LHCN-M2 (cell line): ENCODE measurements around the gene COL6A1. TPM values are rescaled to one million over a fixed set of nuclear protein-coding genes. Genes with fewer than 3 reads are reported as not detected.
"Not testable (repeated sequence)": the region's sequence is repeated elsewhere in the genome, so short reads cannot be mapped to it uniquely, and the experiment has no call there.

ENCODE experiments used
- DNase-seq: peaks from one replicate; pipeline ENCODE4 v3.0.0-alpha.2; 2012; ENCODE audit warnings: low read depth
- total RNA-seq: library from RNA; depleted of rRNA; stranded (reverse); fragments of >200 nt; gene quantifications from 2 replicates; pipeline ENCODE4 v1.2.3, GENCODE V29; 2014

The COL6A1 gene
- total RNA-seq, 1 experiment from 2014 or later = 252 TPM

GRCh38 chr21:45945066-45945867 lies 36.3 kb upstream of the COL6A1 start:
- DNase-seq = no peak

- DNase-seq = no peak
Measured at GRCh38 chr21:45945868-45946210, 35.7 kb upstream of the COL6A1 start.

DNA sequence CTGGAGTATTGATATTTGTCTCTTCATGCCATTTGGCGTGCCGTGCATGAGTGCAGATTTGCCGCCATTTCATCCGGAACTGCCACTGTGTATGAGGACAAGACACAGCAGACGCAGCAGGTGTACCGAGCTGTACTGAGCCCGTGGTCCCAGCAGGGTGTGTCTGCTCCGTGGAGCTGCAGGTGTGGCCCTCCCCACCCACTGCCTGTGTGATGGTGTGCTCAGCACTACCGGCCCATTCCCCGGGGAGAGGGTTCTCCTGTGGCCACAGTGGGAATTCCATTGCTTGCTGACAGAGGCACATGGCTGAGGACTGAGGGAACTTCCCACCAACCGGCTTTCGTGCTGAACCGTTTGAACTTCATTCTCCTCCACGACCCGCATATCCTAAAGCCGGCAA lies 34.3 kb upstream of the COL6A1 start:
- no peak for DNase-seq

DNA sequence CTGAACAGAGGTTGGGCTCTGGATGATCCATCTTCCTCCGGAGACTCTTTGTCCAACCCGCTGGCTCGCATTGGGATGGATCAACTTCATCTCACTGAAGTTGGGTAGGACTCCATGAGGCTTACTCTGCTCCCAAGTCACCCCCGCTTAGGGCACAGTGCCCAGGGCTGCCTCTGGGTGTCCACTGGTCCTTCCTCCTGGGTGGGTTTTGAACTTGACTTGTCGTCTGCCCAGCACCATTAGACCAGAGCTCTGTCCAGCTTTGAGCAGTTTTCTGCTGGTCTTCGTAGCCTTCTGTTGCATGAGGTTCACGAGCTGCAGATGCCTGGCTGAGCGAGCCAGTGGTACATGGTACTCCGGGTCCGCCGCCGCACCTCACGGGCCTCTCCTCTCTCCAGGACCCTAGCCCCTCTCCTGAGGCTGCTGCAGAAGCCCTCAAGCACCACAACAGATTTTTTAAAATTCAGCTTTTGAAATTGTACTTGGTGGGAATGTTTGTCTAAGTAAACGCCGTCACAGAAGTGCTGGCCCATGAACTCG lies 33.8 kb upstream of the COL6A1 start:
- DNase-seq = no peak

DNA sequence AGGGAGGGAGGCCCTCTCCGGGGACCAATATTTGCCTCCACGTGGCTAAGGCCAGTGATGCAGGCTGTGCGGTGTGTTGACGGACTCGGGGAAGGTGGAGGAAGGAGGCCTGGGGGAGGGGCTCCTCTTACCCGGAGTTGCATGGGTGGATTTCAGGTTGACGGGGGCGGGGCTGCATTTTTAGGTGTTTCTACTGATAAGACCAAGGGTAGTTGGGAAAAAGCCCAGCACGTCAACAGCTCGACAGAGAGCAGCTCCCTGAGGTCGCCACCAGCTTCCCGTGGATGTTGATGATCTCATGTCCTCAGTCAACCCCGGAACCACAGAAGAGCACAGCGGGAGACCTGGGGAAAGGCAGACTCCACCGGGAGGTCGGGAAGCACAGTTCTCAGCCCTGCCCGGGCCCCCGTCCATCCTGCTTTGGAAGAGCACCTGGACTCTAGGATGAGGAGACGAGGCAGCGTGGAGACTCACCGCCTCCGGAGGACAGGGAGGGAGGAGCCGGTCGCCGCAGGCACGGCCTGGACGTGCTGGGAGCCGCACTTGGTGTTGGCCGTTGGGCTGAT lies 32.9 kb upstream of the COL6A1 start:
- DNase-seq = no peak

GRCh38 chr21:45949928-45950739 lies 31.4 kb upstream of the COL6A1 start:
- DNase-seq = no peak

DNA sequence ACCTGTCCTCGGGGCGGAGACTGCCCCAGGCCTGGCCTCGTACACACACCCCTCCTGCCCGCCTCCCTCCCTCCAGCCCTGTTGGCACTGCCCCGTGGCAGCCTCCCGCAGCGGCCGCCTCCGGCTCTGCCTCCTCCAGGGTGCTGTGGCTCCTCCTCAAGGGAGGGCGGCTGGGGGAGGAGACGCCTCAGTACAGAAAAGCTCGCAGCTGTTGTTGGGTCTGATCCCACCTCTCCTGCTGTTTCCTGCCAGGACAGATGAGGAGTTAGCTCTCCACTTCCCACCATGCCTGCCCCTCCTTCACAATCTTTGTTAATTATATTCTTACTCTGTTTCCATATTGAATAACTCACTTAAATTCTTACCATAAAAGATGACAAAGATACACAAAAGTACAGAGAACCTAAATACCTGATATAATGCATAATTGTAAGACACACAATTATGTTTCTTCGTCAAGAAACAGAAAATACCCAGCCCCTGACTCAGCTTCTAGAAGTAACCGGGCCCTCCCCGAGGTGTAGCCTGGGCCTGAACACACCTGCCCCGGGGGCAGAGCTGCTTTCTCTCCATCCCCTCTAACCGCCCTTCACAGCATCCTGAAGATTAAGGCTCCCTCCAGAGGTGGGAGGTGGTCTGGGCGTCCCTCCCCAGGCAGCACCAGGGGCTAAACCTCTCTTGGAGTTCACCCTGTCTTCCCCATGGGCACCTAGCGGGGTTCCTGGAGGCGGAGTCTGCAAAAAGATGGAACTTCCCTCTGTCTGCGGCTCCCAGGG lies 30.6 kb upstream of the COL6A1 start:
- peak; percentile 94 for DNase-seq

DNA sequence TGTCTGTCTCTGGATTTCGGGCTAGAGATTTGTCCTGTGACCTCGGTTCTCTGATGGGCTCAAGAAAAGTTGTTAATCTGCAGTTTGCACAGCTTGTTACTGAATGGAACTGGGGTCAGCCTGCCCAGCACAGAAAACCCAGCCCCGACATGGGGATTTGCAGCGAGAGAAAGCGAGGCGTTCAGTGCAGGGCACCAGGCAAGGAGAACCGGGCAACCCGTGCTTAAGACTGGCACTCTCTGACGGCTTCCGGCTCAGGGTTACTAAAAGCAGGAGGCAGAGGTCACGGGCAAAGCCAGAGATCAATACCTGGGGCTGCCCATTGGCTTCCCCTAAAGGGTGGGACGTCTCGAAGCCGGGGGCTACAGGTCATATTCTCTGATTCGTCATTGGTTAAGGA lies 29.9 kb upstream of the COL6A1 start:
- no peak for DNase-seq

DNA sequence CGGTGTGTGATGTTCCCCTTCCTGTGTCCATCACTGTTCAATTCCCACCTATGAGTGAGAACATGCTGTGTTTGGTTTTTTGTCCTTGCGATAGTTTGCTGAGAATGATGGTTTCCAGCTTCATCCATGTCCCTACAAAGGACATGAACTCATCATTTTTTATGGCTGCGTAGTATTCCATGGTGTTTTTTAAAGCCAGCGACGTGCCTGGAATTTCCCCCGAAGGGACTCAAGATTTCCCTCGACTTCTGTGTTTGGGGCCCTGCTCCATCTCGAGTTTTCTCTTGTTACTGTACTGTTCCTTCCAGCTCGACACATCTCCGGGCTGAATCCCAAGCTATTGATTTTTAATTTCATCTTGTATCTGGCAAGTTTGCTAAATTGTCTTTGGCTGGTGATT lies 29.0 kb upstream of the COL6A1 start:
- DNase-seq = not testable (repeated sequence)

- DNase-seq = no peak
Measured at GRCh38 chr21:45952974-45953373, 28.6 kb upstream of the COL6A1 start.

GRCh38 chr21:45954261-45954660 lies 27.3 kb upstream of the COL6A1 start:
- peak; percentile 66 for DNase-seq

DNA sequence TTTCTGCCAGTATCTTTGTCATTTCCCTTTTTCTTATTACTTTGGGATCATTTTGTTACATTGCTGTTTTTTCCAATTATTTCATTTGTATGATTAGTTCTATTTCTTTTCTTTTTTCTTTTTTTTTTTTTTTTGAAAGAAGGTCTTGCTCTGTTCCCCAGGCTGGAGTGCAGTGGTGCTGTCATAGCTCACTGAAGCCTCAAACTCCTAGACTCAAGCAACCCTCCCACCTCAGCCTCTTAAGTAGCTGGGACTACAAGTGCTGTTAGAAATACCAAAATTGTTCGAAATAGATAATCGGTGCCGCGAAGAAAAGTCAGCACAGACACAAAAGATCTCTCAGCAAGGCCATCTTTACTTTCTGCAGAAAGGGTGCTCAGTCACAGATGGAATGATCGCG lies 26.6 kb upstream of the COL6A1 start:
- no peak for DNase-seq

DNA sequence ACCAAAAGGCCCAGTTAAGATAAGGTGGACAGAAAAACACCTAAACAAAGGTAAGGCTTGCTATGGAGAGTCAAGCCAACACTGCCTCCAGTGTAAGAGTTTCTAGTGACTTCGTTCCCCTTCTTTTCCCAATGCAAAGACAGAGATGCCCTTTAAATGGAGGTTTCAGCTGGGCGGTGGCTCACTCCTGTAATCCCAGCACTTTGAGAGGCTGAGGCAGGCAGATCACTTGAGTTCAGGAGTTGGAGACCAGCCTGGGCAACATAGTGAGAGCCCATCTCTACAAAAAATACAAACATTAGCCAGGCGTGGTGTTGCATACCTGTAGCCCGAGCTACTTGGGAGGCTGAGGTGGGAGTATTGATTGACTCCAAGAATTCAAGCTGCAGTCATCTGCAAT lies 24.0 kb upstream of the COL6A1 start:
- DNase-seq = no peak

DNA sequence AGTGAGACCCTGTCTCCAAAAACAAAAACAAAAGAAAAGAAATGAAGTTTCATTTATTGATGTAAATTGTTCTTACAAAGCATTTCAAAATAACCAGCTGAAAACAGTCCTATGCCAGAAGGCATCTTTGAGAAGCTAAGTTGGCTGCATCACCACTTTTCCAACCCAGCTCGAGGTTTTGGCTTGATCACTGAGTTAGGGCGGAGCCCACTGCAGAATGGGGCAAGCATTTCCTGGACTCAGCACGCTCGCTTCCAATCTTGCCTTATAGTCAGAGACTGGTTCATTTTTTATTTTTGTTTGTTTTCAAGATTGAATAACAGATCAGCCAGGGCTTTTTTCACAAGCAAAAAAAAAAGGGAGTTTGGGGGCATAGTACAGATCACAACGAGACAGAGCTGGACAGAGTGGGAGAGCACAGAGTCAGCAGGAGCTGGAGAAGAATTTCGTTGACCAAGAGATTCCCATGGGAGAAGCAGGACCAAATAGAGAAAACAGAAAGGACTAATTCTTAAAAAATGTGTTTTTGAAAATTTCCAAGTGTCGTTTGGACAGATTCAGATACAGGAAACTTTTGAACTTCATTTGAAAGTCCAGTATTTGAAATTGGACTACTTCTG lies 23.5 kb upstream of the COL6A1 start:
- DNase-seq = peak; percentile 66

GRCh38 chr21:45959182-45959581 lies 22.4 kb upstream of the COL6A1 start:
- DNase-seq = no peak

DNA sequence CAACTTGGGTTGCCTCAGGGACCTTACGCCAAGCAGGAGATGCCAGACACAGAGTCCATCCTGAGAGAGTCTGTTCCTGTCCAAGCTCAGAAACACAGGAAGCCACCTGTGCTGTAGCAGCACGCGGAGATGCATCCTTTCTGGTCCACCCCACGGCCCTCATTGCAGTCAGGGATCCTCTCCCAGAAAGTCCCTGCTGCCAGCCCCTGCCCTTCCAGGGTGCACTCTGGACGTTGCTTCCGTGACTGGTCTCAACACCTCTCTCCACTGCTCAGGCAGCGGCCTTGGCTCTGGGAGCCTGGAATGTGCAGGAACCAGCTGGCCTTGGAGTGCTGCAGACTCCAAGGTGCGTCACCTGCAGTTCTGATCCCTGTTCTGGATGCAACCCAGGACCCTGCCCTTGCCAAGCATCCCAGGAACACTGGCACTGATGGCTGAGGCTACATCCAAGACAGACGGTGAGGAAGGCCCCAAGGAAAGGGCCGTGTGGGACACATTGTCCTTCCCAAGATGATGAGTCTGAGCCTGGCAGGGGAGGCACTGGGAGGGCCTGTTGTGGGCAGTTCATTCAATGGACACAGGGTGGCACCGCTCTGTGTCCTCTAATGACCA lies 21.7 kb upstream of the COL6A1 start:
- no peak for DNase-seq

GRCh38 chr21:45961408-45961807 lies 20.2 kb upstream of the COL6A1 start:
- not testable (repeated sequence) for DNase-seq

DNA sequence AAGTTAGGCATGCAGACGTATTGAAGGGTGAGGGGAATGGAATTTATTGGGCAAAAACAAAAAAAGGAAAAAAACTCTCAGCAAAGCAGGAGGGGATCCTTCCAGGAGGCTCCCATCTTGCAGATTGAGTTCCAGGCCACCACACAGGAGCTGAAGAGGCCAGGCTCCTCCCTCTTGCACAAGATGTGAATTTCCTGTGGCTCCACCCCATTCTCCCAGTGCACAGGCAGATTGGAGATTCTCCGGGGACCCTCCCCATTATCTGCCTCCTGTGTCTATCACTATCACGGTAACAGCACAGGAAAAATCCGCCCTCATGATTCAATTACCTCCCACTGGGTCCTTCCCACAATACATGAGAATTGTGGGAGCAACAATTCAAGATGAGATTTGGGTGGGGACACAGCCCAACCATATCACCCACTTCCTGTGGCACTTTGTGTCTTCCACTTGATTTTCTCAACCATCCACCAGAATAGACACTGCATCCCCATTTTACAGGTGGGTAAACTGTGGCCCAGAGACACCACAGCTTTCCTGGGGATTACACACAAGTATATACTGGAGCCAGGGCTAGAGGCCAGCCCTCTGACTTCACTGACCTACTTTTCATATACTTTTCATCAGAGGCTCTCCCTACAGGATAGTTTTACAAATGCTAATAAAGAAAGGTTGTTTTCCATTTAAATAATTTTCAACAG lies 18.9 kb upstream of the COL6A1 start:
- DNase-seq = no peak

DNA sequence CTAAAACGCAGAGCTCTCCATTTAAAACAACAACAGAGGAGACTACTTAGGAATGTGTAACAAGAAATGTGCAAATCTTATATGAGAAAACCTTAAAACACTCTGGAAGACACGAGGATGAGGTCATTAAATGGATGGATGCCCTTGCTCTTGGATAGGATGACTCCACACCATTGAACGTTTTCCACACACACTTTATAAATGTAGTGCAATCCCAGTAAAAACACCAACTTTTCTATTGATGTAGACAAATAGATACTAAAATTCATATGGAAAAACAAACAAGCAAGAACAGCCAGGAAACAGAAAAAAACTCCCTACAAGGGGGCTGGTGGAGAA lies 18.4 kb upstream of the COL6A1 start:
- no peak for DNase-seq

- DNase-seq = no peak
Measured at GRCh38 chr21:45964649-45965048, 16.9 kb upstream of the COL6A1 start.
